HG03432 (cell line): ENCODE data around the gene CCM2.

Experiments used
- ATAC-seq: cut with Tn5 transposase; IDR thresholded peaks from one replicate; pipeline ENCODE4 v1.9.1; 2021; ENCODE audit warnings: mild to moderate bottlenecking, moderate library complexity; ENCODE audit not compliant: unreplicated experiment

The CCM2 gene

GRCh38 chr7:45077579-45077978 lies 77.6 kb downstream of the CCM2 start:
- ATAC-seq, result no peak

- ATAC-seq, result no peak
Measured at GRCh38 chr7:45078125-45078681, 78.2 kb downstream of the CCM2 start.

GRCh38 chr7:45080265-45080957 lies 80.4 kb downstream of the CCM2 start:
- no peak for ATAC-seq

- ATAC-seq, result no peak
Measured at GRCh38 chr7:45080958-45081669, 81.1 kb downstream of the CCM2 start.

- no peak for ATAC-seq
Measured at GRCh38 chr7:45081670-45081974, 81.6 kb downstream of the CCM2 start.

GRCh38 chr7:45082031-45082830 lies 82.2 kb downstream of the CCM2 start:
- ATAC-seq, result no peak

- ATAC-seq, result no peak
Measured at GRCh38 chr7:45082831-45083331, 82.9 kb downstream of the CCM2 start.

- no peak for ATAC-seq
Measured at GRCh38 chr7:45084336-45084735, 84.3 kb downstream of the CCM2 start.

GRCh38 chr7:45084901-45085618 lies 85.1 kb downstream of the CCM2 start:
- ATAC-seq, result no peak

- no peak for ATAC-seq
Measured at GRCh38 chr7:45085619-45086200, 85.7 kb downstream of the CCM2 start.

GRCh38 chr7:45086331-45087065 lies 86.5 kb downstream of the CCM2 start:
- ATAC-seq, result no peak

- no peak for ATAC-seq
Measured at GRCh38 chr7:45087301-45088145, 87.5 kb downstream of the CCM2 start.

GRCh38 chr7:45088146-45088701 lies 88.2 kb downstream of the CCM2 start:
- no peak for ATAC-seq

GRCh38 chr7:45088821-45089340 lies 88.9 kb downstream of the CCM2 start, which contains the start of gene NACAD:
TSS of gene NACAD (minus strand) at chr7:45088969. CDS start at chr7:45088894, 75 bp downstream.
- no peak for ATAC-seq

GRCh38 chr7:45089341-45089891 lies 89.4 kb downstream of the CCM2 start:
- no peak for ATAC-seq

GRCh38 chr7:45092100-45092930 lies 92.3 kb downstream of the CCM2 start:
- ATAC-seq, result no peak

GRCh38 chr7:45092931-45093235 lies 92.9 kb downstream of the CCM2 start:
- ATAC-seq, result no peak
